BJ (cell line): ENCODE measurements around the gene STAP2. TPM values are rescaled to one million over a fixed set of nuclear protein-coding genes. Genes with fewer than 3 reads are reported as not detected.

Experiments used
- CTCF ChIA-PET: fragments of 350-600 bp; formaldehyde crosslinking; extraction: SDS; loops from one replicate; lab custom pipeline; 2021; ENCODE audit warnings: antibody characterized with exemption, inconsistent platforms; lab: Yijun Ruan, JAX
- POLR2A ChIA-PET: fragments of 300-600 bp; sonication (Branson Sonifier 250); formaldehyde crosslinking; extraction: SDS; loops from one replicate; lab custom pipeline; 2021; ENCODE audit warnings: antibody characterized with exemption; lab: Charles Lee
- DNase-seq: peaks from one replicate; pipeline ENCODE4 v3.0.0-alpha.2; 2011; ENCODE audit warnings: low read depth
- H3K27me3 ChIP-seq: 2 replicates; pipeline ENCODE4 v1.6.0; 2011; ENCODE audit warnings: low read length; ENCODE audit not compliant: control insufficient read depth, insufficient read depth
- H3K36me3 ChIP-seq: 2 replicates; pipeline ENCODE4 v1.5.1; 2011; ENCODE audit warnings: low read length; ENCODE audit not compliant: control insufficient read depth, insufficient read depth
- H3K4me3 ChIP-seq: 2 replicates; pipeline ENCODE4 v1.5.1; 2011; ENCODE audit warnings: low read depth, mild to moderate bottlenecking, control low read depth, low read length
- CTCF ChIP-seq: IDR thresholded peaks from 2 replicates; pipeline ENCODE4 v1.5.1; 2011; ENCODE audit warnings: low read depth, mild to moderate bottlenecking, control low read depth, inconsistent platforms, low read length, moderate library complexity; ENCODE audit not compliant: insufficient read depth
- polyA plus RNA-seq: library from polyadenylated mRNA; depleted of rRNA; stranded (reverse); fragments of >200 nt; gene quantifications from 2 replicates; pipeline ENCODE4 v1.2.3, GENCODE V29; 2011

Gene STAP2
- polyA plus RNA-seq, 1 experiment, result 7.8 TPM

DNA sequence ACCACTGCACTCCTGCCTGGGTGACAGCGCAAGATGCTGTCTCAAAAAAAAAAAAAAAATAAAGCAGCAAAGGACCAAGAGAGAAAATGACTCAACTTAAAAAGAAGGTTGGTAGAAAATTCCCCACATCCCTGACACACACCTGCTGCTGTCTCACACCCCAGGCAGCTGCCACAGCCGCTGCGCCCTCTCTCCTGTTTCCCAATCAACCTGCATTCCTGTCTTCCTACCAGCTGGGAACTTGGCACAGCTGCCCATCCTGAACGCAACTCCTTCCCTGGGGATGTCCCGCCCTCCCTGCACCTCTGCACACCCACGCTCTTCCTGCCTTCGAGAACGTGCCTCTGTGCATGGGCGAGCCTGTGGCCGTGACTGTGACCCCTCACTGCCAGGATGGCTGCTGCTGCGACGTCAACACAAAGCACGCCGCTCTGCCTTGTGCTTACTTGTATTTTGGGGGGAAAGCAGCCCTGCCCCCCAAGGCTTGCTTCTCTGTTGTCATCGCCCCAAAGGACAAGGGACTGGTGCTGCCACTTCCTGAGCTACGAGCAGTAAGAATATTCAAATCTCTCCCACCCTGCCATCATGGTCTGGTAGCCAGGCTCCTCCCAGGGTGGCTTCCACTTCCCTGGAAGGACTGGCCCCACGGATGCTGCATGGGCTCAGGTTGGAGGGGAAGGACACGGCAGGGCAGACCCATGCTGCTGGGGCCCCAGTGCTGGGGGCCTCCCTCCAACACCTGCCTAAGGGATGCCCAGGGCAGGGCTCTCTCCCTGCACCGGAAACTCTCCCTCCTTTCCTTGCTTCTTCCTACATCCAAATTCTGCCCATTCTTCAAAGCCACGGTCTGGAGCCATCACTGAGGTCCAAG lies 41.0 kb upstream of the STAP2 start:
- H3K27me3 ChIP-seq, result no peaks in the 10 kb centered on the region
- ChIA-PET POLR2A (no interaction called here), CTCF (no interaction called here)
- DNase-seq, result no peak
- H3K4me3 ChIP-seq, result no peak overlapping the region
- no peak for TF ChIP-seq CTCF
- peaks cover 4% of the 10 kb centered on the region for H3K36me3 ChIP-seq

- DNase-seq, result no peak
- CTCF ChIA-PET, result no interaction called here
- TF ChIP-seq CTCF, result no peak
- no peaks in the 10 kb centered on the region for H3K27me3 ChIP-seq
- H3K36me3 ChIP-seq, result peaks cover 2% of the 10 kb centered on the region; the same call in 1 of the 2 replicates
- H3K4me3 ChIP-seq, result no peak overlapping the region
- POLR2A ChIA-PET, result no interaction called here
These were observed 40.3 kb upstream of the STAP2 start for GRCh38 chr19:4378886-4379285.

DNA sequence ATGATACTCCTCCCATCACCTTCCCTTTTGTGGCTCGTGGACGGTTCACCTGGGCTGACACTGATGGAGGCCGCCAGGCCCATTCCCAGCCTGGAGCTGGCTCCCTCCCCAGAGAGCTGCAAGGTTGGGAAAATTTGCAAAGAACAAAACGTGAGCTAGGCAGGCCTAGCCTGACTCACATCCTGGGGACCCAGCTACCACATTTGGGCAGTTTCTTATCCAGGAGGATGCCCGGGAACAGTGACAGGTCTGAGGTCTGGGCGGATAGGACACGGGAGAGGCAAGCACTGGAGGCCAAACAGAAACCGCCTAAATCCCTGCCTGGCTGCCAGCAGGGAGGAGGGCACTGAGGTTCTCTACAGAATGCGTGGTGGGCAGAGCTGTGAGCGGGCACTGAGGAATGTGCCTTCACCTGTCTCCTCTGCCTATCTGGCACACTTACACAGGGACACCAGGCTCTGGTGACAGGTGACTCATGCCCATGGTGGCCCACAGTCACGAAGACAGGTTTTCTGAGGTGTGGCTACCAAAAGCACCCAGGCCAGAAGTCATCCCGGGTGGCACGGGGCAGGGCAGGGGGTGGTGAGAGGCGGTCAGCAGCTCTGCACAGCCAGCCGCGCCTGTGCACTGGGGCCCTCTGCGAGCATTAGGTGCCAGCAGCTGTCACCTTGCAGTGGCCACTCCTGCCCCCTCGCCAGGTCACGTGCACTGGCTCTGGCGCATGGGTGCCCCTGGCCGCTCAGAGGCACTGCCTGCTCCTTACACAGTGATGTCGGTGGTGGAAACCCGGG lies 38.6 kb upstream of the STAP2 start:
- POLR2A ChIA-PET, result no interaction called here
- CTCF ChIA-PET, result interaction anchor here (0.8 to 5.3 kb wide), 6 partner anchors 8 to 38 kb away, joined by 3 to 33 read pairs (median 16); partner anchors contain the start of gene SH3GL1
- Histone ChIP-seq H3K27me3 (no peaks in the 10 kb centered on the region), H3K4me3 (no peak overlapping the region), H3K36me3 (peaks cover 3% of the 10 kb centered on the region)
- DNase-seq, result no peak
- TF ChIP-seq CTCF, result no peak

GRCh38 chr19:4376671-4376990 lies 38.0 kb upstream of the STAP2 start:
- TF ChIP-seq CTCF, result no peak
- no peaks in the 10 kb centered on the region for H3K27me3 ChIP-seq
- peaks cover 3% of the 10 kb centered on the region for H3K36me3 ChIP-seq
- CTCF ChIA-PET, result interaction anchor here (0.8 to 5.3 kb wide), 9 partner anchors 8 to 37 kb away, joined by 3 to 33 read pairs (median 11); partner anchors contain the start of gene SH3GL1
- DNase-seq, result no peak
- POLR2A ChIA-PET, result no interaction called here
- H3K4me3 ChIP-seq, result no peak overlapping the region
